COR-L47 (cell line): ENCODE measurements around the gene ZBP1.

Experiments used
- DNase-seq: peaks from one replicate; lab custom pipeline; 2025; lab: John Stamatoyannopoulos, UW

ZBP1 gene

DNA sequence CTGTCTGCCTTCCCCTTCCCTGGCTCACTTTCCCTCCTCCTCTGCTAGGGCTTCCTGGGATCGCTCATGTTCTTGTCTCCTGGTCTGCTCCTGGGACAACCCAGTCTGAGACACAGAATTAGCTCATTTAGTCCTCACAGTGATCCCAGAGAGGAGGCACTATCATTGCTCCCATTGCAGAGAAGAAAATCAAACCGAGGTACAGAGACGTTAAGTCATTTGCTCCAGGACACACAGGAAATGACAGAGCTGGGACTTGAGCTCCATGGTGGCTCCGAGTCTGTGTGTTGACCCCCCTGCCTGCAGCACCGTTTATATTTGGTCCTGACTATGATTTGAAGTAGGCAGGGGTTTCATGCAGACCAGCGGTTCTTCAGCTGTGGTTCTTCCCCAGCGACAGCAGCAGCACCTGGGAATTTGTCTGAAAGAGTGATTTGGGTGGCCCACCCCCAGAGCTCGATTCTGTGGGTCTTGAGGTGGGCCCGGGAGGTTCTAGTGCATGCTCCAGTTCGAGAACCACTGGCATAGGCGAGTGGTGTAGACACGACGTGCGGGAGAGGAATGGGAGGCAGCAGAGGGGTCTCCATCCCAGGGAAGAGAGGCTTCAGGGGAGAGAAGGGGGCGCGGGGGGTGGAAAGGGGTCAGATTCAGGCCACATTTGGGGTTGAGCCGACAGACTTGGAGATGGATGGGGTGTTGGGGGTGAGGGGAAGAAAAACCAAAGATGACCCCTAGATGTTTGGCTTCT is 34.6 kb downstream of the ZBP1 start:
- no peak for DNase-seq

DNA sequence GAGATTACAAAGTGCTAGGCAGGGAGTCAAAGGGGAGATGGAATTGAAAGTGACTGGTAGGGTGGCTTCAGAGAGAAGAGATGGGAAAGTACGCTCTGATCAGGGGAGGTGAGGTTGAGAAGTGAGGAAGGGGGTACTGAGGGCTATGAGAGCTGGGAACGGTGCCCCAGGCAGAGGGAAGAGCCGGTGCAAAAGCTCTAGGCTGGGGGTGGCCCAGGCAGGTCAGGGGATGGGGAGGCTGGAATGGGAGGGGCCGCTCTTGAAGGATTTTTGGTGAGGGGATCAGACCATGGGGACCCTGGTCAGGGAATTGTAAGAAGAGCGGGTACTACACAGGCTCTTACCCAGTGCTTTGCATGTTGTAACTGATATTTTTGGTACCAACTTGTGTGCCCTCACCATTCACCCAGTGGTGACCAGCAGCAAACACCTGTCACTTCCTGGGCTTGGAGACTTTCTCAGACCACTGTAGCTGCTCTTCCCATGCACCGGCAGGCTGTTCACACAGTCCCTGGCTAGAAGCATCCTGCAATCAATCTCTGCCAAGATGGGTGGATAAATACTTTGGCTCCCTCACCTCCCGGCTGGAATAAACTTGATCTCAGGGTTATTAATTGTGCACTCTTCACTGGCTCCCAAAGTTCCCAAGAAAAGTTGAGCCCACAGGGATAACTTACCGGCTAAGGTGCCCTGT is 35.3 kb downstream of the ZBP1 start:
- DNase-seq, result peak; percentile 3

DNA sequence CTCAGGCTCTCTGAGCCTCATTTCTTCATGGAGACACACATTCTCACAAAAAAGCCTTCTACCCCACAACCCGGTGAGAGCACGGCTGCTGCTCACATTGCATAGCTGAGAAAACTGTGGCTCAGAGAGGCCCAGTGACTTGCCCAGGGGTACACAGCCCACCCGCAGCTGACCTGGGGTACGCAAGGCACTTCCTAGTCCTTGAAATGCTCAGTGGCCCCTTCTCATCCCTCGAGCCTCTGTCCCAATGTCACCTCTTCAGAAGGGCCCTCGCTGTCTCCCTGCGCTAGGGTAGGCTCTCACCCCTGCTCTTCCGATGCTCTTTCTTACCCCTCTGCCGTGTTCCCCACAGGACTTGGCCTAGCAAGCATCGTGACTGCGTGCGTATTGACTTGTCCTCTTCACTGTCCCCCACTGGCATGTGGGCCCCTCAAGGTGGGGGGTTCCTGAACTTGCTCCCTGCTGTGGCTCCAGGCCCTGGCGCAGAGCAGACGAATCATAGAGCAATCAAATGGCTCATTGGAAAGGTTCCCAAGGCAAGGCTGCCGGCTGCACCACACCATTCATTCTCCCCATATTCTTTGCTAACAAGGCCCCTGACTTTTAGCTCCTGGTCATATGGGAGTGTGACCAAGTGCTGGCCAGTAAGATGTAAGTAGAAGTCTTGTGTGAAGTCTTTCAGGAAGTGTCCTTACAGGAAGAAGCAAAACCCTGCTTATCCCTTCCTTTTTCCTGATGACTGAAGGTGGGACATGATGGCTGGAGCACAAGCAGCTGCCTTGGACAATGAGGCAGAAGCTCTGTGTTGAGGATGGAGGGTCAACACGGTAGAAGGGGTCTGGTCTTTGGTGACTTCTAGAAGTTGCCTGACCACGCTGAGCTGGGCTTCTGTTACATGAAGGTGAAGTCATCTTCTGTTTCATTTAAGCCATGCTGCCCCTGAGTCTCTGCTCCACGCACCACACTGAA is 36.7 kb downstream of the ZBP1 start:
- no peak for DNase-seq

DNA sequence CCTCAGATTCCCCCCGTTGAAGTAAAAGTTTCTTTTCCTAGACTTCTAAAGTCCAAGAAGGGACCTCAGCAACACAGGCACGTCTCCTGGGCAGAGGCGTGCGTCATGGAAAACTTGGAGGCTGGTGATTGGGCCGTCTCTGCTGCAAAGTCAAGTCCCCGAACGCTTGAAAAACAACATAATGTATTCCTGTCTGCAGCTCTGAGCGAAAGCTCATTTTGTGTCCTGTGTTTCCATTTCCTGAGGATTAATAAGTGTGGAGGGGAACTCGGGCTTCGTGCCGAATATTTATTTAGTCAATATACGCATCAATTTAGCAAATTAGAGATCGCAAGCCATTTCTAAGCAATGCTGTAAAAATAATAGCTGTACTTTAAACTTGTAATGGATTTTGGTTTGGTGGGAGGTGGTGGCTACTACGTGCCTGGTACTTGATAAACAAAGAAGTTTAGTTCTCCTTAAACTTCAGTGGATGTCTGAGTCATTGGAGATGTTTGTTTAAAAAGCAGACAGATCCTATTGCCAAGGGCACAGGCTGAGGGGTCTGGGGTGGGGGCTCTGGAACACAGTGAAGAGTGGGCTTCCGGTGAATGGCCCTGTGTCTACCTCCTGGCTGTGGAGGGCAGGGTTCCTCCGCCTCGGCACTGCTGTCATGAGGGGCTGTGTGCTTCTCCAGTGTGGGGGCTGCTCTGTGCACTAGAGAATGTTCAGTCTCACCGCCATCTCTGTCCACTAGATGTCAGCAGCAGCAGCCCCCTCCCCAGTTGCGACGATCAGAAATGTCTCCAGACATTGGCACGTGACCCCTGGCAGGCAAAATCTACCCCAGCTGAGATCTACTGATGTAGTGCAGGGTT is 37.6 kb downstream of the ZBP1 start:
- peak; percentile 26 for DNase-seq

DNA sequence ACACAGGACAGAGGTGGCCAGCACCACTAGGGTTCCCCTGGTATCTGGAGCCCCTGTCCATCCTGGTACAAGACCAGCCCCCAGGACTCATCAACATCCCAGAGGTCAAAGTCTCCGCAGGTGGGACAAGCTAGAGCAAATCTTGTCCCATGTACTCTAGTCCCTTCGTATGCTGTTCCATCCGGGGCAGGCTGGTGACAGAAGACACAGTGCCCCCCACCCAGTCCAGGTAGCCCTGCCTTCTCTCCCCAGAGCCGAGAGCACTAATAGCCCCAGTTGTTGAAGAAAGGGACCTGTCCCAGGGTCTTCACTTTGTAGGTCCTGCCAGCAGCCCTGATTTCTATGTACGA is 38.2 kb downstream of the ZBP1 start:
- DNase-seq, result no peak

DNA sequence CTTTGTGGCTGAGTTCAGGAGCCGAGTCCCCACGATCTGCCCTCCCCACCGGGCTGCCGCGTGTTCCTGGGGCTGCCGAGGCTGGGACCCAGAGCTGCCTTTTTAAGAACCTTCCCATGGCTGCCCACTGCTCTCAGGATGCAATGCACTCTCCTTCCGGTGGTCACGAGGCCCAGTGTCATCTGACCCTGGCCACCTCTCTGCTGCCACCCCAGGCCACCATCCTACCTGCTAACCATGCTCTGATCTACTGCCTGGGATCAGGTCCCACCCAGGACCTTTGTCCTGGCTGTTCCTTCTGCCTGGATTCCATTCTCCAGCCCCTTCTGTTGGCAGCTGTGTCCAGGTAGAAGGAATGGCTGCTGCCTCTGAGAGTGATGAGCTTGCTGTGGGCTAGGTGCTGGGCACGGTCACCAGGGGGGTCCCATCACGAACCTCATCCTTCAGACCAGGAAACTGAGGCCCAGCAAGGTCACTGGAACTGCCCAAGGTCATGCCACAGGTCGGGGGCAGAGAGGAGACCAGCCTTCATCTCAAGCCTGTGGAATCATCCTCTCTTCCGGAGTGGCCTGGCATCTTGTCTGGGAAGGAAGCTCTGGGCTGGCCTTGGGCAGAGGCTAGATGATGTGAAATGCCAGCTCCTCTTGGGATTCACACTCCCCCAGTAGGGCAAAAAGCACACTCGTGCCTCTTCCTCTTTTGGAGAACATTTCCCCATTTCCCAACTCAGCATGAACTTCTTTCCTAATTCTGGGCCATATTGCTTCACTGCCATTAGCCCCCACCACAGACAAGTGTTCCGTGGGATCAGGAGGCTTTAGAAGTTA is 38.8 kb downstream of the ZBP1 start:
- no peak for DNase-seq

DNA sequence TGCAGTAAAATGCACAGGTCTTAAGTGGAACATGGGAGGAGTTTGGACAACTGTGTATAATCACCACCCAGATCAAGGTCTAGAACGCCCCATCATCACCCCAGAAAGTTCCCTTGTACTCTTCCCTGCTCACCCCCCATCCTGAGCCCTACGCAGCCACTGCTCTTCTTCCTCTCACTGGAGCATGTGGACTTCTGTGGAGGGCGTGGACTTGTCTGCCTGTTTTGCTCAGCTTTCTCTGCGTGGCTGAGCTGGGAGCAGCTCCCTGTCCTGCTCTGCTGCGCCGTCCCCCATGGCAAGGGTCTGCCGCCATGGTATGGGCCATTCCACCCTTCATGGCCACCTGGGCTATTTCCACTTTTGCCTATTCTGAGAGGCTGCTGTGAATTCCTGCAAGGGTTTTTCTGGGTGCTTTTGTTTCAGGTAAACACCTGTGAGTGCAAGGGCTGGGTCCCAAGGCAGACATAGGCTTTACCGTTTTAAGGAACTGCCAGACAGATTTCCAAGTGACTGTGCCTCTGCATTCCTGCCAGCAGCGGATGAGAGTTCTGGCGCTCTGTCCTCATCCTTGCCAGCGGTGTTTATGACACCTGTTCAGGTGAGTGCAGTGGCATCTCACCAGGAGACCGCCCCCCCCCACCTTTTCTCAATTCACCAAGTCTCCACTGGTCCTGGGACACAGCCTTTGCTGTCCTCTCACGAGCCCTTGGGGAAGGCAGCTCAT is 39.6 kb downstream of the ZBP1 start:
- no peak for DNase-seq

DNA sequence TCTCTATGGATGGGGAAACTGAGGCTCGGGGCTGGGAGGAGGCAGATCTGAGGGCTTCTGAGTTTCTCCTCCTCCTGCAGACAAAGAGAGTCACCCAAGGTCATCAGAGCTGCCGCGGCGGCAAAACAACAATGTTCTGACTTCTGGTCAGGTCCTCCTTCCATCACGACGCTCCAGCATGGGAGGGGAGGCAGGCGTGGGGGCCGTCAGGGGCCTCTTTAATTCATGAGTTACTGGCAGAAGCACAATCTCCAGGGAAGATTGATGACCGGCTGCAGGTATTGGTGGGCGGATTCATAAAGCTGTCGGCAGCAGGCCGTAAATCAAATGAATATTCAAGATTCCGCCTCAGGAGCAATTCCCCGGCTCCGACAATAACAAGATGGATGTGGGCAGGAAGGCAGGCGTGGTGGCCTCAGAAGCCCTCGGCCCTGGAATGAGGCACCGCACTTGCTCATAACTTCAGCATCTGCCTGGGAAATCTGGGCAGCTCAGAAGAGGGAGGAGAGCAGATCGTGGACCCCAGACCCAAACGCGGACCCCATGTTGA is 40.3 kb downstream of the ZBP1 start:
- DNase-seq, result no peak

DNA sequence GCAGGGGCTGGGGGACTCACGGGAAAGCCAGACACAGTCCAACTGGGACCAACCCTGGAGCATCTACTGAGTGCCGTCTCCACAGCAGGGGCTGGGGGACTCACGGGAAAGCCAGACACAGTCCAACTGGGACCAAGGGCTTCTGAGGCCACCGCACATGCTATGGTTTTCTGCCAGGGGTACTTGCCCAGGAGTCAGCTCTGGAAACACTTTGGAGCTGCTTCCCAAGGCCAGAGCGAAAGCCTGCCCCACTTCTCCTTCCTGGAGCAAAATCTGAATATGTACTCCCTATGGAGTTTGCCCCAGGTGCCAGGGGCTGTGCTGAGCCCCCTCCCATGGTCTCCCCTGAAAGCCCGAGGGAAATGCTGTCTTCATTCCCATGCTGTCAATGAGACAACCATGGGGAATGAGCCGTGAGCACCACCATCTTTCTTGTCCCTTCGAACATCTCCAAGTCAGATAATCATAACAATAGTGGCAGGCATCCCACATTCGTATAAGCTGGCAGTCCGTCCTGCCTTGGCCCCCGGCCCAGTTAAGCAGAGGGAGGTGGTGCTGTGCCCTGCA is 40.8 kb downstream of the ZBP1 start:
- no peak for DNase-seq

DNA sequence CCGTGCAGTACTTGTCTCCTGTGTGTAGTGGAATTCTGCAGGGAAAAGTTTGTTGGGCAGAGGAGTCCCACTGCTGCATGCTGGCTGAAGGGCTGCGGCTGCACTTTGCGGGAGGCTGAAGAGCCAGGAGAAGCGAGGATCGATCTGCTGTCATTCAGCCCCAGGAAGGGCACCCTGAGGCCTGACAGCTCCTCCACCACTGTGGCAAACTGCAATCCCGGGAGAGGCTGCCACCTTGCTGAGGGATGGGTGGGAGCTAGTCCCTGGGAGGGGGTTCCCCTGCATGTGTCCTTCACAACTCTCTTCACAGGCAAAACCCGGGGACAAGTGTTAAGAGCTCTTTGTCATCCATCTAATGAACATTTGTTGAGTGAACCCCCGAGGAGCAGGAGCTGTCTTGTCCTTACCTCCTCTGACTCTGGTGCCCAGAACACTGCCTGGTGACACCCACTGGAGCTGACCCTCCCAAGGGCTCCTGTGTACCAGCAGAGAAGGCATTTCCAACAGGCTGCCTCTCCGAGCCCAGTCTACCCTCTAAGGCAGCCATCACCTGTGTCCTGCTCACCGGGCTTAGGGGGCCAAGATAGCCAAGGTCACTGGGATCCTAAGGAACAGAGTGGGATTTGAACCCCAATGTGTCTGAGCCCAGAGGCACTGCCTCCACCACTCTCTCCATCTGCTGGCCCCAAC is 41.6 kb downstream of the ZBP1 start:
- no peak for DNase-seq

DNA sequence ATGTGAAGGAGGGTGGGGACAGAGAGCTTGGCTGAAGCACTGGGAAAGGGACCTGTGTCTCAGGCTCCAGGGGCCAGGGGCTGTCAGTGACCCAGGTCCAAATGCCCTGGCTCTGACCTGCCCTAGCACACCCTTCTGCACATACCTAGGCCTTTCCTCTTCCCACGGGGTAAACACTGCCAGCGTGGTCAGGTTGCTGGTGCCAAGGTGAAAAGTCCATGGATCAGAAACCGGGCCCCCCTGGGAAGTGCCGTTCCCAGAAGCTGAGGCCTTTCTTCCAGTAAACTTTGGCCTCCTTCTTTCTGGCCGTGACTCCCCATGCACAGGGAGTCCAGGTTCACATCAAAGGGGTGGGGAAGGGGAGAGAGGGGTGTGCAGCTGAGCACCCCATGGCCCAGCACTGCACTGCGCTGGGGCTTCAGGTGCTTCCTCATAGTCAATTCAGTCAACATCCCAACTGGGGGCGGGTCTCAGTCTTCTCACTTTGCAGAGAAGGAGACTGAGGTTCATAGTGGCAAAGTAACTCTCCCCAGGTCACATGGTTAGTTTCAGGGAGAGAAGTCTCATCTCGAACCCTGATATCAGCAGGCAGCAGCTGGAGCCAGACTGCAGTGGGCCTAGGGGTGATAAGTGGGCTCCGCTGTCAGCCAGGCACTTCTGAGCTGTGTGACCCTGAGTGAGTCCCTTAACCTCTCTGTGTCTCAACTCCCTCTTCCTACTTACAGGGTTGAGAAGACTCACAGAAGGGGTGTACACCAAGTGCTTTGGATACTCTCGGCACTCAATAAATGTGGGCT is 42.3 kb downstream of the ZBP1 start:
- DNase-seq, result no peak

DNA sequence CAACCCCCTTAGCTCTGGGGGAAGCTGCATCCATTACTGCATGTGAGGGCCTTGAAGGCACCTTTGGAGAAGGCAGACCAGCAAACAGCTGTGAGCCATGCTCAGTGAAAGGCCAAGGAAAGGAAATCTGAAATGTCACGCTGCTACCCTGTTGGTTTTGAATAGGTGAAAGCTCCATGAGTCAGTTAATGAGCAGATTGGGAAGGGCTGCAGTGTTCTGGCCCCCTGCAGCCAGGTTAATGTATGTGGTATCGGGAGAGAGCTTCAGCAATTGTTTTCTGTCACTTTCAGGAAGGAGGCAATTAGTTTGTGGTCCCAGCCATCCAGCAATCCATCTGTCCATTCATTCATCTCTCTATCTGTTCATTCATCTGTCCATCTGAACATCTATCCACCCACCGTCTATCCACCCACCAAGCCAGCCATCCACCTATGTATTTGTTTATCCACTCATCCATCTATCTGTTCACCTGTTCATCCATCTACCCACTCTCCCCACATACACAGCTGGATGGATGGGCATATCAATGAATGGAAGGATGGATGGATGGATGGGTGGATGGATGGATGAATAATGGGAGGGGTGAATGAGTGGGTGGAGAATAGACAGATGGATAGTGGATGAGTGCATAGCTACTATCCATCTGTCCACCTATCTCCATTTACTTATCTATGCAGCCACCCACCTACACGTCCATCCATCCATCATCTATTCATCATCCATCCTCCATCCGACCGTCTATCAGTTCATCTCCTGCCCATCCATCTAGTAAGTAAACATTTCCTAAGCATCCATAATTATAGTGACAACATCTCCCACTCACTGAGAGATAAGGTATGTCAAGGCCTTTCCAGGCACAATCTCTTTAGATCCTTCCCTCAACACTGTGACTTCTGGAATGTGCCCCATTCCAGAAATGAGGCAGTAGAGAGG is 43.3 kb downstream of the ZBP1 start:
- no peak for DNase-seq

DNA sequence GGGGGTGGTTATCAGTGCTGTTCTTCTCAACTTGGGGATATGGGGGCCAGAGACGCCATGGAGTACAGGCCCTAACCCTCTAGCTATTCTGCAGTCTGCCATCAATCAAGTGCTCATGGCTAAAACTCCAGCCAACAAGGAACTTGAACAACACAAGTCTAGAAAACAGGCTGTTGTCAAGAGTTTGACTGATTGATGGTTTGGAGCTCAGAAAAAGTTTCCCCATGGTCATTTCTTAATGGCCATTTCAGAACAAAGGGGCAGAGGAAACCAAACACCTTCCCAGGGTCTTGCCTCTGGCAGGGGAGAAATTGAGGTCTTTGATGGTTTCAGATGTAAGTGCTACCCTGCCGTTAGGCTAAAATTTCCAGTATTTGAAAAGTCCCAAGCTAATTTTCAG is 44.2 kb downstream of the ZBP1 start:
- no peak for DNase-seq

DNA sequence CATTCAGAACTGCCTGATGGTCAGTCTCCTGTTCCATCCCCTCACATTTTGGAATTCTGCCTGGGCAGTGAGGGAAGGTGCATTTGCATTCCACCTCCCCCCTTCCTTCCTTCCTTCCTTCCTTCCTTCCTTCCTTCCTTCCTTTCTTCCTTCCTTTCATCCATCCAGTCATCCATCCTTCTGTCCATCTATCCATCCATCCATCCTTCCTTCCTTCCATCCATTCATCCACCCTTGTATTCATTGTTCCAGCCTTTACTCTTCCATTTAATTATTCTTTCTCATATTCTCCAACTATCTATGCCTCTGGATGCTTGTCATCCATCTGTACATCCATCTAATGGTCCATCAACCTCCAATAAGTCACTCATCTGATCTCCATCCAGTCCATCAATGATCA is 45.3 kb downstream of the ZBP1 start:
- DNase-seq, result no peak

DNA sequence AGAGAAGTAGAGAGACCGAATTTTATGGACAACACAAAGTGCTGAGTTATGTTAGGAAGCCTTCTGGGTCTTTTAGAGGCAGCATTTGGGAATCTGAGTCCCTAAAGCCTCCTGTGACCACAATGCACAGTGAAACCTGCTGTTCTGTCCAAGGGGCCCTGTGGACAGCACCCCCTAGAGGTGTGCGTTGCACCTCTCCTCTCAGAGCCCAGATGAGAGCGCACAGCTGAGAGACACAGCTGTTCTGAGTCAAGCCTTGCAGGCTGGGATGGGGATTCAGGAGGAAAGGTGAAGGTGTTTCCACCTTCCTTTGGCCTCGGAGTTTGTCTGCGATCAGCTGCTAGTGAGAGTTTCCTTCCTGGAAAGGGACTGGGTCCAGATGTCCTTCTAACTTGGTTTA is 46.3 kb downstream of the ZBP1 start:
- no peak for DNase-seq

DNA sequence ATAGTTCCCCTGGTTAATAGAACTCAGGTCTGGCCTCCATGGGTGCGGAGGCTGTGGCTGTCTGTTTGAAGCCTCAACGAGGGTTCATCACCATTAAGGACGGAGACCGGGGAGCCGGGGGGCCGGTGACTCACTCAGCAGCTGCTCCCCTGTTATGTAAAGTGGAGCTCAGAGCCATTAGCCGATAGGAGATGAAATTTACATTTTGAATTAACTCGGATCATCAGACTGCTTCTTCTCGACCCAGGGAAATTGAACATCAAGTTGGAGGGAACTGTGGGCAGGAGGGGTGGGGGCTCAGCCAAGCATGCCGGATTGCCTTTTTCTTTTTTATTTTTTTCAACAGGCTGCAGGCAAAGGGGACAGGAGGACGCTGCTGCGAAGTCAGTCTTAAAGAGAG is 47.0 kb downstream of the ZBP1 start:
- no peak for DNase-seq
